ENCODE measurements around the gene LRIG2.

DNA sequence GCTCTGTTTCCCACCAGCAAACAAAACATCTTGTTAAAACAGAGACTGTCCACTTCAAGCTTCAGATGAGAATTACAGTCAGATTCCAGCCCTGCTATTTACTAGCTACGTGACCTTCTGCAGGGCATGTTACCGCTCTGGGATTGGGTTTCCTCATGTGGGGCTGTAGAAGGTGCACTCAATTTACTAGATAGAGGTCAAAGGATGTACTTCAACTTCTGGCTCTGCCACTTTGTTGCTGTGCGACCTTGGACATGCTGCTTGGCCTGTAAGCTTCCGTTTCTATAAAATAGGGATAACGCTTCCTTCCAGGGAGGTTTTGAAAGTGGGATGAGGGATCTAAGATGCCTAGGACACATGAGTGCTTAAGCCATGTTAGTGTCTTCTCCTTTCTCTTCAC is 46.0 kb upstream of the LRIG2 start:
- TF ChIP-seq, protein P1, sequence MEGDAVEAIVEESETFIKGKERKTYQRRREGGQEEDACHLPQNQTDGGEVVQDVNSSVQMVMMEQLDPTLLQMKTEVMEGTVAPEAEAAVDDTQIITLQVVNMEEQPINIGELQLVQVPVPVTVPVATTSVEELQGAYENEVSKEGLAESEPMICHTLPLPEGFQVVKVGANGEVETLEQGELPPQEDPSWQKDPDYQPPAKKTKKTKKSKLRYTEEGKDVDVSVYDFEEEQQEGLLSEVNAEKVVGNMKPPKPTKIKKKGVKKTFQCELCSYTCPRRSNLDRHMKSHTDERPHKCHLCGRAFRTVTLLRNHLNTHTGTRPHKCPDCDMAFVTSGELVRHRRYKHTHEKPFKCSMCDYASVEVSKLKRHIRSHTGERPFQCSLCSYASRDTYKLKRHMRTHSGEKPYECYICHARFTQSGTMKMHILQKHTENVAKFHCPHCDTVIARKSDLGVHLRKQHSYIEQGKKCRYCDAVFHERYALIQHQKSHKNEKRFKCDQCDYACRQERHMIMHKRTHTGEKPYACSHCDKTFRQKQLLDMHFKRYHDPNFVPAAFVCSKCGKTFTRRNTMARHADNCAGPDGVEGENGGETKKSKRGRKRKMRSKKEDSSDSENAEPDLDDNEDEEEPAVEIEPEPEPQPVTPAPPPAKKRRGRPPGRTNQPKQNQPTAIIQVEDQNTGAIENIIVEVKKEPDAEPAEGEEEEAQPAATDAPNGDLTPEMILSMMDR (conservative IDR thresholded peaks at IDR 0.05 in 1 of 2, IDR thresholded peaks at IDR 0.05 in 1 of 2; ENCODE audit: low read depth in 1 of 2, low read length in 2 of 2): no peak
- TF ChIP-seq EZH2 (IDR thresholded peaks at IDR 0.05; ENCODE audit: low read length, missing control alignments): no peak
